ENCODE measurements around the gene PADI1.

PADI1 gene

DNA sequence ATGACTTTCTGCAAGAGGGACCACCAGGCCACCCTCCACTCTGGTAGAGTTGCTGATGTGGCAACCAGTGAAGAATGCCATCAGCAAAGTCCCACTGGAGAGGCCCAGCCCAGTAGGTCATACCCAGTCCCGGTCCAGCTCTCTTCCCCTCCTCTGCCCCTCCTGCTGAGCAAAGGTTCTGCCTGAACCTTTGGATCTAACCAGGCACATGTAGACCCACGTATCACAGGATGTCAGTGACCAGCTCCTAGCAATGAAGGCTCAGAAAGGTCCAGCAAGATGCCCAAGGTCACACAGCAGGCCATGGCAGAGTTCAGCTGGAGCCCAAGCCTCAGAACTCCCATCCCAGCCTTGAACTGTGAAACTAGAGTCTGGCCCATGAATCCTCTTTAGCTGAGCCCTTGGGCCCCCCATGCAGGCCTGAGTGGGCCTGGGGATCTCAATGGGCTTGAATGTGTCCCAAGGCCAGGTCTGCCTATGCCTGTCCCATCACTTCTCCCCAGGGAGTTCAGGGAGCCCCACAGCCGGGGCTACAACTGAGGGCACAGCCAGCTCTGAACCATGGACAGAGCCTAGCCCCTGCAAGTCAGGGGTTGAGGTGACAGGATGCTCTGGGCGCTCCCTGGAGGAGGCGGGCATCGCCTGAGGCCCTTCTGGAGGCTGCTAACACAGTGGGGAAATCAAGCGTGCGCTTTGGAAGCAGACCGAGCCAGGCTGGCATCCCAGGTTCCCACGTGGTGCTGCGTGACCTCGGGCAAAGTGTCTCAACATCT lies 21.4 kb upstream of the PADI1 start:
- no peak for DNase-seq (ENCODE audit: low read depth)

DNA sequence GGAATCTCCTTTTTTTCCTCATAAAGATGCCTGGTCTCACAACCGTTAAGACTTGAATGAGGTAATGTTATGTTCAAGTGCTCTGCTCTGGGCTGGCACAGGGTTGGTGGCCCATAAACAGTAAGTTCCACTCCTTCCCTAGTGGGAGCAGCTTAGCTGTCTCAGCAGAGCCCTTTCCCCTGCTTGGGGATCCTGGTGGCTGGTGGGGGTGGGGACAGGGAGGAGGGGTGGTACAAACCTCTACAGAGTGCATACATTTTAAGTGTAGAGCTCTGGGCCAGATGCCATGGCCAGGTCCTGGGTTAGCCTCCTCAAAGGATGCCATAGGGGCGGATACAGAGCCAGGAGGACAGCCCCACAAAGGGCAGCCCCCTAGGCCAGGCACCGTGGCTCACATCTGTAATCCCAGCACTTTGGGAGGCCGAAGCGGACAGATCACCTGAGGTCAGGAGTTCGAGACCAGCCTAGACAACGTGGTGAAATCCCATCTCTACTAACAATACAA lies 20.7 kb upstream of the PADI1 start:
- no peak for DNase-seq (ENCODE audit: low read depth)

DNA sequence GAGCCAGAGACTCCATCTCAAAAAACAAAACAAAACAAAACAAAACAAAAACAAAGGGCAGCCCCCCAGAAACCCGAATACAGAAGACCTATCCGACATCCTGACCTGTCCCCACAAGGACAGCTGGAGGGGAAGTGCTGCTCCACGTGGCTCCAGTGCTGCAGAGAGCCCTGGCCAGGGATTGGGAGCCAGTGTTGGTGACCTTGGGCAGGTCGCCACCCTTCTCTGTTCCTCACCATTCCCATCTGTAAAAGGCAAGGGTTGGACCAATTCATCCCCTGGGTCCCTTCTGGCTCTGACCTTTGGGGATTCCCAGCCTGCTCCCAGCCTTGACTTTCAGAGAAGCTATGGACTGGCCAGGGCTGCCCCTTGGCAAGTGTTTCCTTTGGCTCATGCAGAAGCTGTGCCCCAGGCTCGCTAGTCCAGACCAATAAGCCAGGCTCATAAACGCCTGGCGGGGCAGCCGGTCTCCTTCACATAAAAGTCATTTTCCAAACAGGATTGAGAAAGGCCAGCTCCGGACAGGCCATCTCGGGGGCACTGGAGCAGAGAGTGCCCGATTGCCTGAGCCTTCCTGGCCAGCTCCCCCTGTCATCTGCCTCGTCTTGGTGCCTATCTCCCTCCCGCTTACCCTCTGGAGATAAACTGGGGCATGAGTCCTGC lies 20.0 kb upstream of the PADI1 start:
- DNase-seq (ENCODE audit: low read depth), result no peak

DNA sequence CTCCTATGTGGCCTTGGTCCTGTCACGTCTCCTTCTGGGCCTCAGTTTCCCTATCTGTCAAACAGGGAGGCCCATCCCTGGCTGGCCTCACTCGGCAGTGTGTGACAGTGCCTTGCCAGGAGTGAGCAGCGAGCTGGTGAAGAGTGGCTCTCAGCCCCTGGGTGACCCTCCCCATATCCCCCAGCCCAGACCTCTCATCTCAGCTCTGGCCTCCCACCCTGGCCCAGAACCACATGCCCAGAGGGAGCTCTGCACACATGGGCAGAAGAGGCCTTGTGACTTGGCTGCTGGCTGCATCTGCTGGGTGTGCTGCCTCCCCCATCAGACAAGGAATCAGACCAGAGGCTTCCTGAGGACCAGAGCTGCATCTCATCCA lies 19.5 kb upstream of the PADI1 start:
- no peak for DNase-seq (ENCODE audit: low read depth)

DNA sequence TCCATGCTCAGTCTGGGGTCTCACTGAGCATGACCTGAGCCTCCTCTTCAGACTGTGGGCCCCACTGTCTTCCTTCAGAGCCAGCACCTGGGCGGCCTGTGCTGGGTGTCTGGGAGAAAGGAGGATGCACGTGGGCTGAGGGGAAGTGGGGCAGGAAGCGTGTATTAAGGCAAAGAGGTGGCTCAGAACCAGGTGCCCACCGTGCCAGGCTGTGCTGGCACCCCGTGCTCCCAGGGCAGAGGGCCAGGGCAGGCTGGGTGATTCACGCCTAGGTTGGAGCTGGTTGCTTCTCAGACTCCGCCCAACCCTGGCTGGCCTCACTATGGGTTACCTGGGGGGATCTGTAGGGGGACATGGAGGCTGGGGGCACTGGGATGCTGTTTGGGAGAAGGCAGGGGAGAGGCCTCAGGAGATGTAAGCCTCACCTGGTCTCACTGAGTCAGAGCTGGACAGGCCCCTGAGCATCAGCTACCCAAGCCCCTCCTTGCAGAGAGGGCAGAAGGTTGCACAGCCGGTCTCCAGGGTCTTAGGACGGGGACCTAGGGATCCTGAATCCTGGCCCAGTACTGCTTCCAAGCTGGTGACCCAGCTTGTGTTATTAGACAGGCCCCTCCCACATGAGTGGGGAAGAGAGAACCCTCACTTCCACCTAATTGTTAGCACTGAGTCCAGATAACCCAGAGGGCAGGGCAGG lies 18.6 kb upstream of the PADI1 start:
- no peak for DNase-seq (ENCODE audit: low read depth)

DNA sequence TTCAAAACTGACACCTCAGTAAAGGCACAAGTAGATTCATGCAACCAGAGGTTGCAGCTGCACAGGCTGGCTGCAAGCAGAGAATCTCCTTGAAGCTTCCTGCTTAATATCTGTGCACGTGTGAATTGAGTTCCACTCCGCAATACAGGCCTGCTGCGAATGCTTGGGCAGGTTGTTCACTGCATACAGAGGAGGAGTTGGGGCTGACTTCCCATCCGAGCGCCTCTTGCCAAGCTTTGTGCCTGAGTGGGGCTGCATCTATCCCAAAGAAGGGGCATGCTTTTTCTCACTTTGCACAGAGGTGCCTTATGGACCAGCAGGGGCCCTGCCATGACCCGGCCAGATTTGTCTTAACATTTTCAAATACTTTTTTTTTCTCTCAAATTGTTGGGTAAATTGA lies 17.9 kb upstream of the PADI1 start:
- no peak for DNase-seq (ENCODE audit: low read depth)

DNA sequence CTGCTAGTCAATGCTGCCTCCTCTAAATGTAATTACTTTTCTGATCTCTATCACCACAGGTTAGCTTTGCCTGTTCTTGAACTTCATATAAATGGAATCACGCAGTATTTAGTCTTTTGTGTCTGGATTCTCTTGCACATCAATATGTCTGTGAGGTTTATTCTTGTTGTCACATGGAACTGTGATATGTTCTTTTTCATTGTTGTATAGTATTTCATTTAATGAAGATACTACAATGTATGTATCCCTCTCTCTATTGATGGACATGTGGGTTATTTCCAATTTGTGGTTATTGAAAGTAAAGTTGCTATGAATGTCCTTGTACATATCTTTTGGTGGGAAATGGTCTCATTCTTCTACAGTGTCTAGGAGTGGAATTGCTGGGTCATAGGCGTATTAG lies 16.7 kb upstream of the PADI1 start:
- DNase-seq (ENCODE audit: low read depth), result no peak

DNA sequence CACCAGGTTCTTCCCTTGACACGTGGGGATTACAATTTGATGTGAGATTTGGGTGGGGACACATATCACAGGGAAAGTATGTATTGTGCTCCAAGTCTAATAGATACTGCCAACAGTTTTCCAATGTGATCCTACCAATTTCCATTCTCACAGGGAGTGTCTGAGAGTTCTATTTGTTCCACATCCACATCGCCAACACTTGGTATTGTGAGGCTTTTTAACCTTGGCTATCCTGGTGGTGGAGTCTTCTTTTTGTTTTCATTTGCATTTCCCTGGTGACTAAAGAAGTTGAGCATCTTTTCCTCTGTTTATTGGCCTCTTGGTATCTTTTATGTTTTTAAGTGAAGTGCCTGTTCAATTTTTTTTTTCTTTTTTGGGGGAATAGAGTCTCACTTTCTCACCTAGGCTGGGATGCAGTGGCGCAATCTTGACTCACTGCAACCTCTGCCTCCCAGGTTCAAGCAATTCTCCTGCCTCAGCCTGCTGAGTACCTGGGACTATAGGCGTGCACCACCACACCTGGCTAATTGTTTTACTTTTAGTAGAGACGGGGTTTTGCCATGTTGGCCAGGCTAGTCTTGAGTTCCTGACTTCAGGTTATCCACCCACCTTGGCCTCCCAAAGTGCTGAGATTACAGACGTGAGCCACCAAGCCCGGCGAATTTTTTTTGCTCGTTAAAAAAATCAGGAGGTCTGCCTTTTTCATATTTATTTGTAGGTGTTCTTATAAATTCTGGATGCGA lies 15.9 kb upstream of the PADI1 start:
- DNase-seq (ENCODE audit: low read depth), result no peak

DNA sequence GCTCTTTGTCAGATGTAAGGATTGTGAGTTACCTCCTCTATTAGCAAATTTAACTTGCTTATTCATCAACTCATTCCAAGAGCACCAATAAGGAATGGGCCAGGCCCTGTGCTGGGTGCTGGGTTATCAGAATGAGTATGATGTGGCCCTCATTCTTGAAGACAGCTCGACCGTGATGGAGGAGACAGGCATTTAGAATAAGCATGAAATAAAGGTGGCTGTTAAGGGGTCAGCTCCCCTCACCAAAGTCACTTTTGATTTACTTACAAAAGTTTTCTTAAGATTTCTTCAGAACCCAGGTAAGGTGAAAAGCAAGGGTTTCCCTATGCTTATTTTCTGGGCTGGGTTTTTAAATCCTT lies 15.3 kb upstream of the PADI1 start:
- DNase-seq (ENCODE audit: low read depth), result no peak

DNA sequence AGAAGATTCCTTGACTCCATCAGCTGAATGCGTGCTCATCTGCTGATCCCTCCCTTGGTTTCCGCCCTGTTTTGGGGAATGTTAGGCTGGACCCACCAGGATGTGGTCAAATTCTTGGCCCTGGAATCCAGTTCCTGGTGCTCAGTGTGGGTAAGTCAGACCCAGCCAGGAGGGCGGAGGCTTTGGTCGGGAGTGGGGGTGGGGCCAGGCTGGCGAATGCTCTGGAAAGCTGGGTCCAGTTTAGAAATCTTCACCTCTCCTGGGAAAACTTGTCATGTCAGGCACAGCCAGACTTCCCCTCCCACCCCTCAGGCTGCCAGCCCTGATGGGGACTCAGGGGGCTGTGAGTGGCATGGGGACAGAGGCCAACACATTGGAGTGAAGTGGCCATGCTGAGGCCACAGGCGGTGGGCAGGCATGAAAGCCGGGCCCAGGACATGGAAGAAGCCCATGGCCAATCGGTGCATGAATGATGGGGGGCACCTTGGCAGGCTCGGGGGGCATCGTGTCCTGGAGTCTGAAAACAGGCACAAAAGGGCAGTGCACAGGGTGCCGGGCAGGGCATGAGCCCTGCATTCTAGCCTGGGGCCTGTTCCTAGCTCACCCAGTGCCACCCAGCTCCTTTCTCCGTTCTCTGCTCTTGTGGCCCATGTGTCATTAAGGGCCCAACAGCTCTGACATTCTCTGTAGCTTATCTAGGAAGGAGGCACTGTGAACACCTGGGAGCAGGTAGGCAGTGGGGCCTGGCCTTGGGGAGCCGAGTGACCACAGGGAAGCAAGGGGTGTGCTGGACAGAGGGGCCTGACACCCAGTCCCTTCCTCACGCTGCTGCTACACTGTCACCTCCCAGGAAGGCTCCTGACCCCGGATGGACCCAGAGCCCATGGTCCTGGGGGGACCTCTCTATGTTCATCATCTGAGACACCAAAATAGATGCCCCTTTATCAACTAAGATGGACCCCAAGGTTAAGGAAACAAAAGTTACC lies 14.6 kb upstream of the PADI1 start:
- no peak for DNase-seq (ENCODE audit: low read depth)

DNA sequence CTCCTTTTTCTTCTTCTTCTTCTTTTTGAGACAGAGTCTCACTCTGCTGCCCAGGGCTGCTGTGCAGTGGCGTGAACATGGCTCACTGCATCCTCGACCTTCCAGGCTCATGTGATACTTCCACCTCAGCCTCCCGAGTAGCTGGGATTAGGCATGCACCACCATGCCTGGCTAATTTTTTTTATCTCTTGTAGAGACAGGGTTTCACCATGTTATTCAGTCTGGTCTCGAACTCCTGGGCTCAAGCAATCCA lies 13.0 kb upstream of the PADI1 start:
- DNase-seq (ENCODE audit: low read depth), result no peak

DNA sequence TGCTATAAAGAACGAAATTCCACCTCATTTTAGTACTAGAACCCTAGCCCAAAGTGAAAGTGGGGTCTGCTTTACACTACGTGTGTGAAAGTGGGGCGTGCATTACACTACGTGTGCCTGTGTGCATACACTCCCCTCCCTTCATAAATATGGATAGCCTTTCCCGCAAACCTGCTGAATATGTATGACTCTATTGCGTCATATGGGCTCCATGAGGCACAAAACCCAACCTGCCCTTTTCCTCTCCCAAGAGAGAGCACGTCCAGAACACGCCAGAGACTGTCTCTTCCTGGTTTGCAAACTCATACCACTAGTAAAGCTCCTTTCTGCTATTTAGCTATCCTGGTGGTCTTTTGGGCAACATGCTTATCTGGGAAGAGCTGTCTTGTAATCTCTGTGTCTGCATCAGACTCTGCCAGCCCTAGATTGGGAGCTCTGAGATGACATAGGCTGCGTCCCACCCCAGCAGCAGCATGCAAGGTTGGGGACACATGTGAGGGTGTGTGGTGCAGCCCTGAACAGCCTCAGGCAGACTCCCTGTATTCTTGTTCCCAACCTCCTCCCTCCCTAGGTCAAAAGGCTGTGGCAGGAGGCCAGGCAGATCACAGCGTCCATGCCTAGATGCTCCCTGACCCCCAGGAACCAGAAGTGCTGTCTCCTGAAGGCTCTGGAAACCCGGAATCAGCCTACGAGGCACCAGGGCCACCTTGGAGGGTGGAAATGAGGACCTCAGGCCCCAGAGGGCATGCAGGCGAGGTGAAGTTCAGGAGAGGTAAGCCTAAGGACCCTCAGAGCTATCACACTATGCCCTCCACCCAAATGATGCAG lies 12.3 kb upstream of the PADI1 start:
- no peak for DNase-seq (ENCODE audit: low read depth)

DNA sequence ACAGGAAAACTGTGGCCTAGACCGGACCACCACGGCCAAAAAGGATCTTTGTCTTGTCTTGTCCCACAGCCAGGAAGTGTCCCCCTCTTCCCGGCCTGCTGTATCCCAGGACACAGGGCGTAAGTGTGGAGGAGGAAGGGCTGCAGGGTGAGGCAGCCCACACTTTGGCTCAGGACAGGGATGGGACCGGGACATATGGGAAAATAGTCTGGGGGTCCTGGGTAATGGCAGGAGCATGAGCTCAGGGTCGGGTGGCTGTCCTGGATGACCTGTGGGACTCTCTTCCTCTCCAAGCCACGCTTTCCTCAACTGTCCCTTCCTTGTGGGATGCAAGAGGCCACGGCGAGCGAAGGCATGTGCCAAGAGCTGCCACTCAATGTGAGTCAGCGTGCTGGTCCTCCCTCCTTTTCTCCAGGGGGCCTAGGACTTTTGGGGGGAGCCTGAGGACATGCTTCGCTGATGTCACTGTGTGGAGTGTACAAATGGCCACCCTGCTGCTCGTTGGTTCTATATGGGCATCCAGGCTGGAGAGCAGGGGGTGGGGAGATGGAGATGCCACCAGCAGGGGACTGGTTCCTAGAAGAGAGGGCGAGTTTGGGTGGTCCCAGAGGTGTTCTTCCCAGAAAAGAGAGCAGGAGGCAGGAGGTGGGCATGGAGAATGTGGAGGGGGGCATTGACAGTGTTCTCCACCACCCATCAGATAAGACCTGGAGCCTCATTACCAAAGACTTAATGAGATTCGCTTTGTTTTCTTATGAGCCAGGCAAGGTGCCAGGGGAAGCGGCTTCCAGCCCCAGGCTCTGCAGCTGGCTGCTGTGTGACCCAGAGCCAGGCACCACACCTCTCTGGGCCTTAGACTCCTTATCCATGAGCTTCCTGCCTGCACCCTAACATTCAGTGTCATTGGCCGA lies 11.5 kb upstream of the PADI1 start:
- DNase-seq (ENCODE audit: low read depth), result no peak

DNA sequence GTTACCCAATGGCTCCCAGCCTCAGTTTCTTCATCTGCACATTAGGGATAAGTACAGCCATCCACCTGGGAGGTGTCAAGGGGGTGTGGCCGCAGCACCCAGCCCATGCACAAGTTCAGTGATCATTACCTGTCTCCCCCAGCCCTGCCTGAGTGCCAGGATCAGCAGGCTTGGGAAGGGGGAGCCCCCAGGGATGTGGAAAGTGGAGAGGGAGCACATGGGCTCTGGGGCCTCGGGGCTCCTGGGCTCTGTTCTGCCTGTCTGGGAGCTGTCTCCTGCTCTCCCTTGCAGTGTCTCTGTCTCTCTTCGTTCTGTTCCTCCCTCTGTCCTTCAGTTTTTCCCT lies 10.8 kb upstream of the PADI1 start:
- DNase-seq (ENCODE audit: low read depth), result no peak

DNA sequence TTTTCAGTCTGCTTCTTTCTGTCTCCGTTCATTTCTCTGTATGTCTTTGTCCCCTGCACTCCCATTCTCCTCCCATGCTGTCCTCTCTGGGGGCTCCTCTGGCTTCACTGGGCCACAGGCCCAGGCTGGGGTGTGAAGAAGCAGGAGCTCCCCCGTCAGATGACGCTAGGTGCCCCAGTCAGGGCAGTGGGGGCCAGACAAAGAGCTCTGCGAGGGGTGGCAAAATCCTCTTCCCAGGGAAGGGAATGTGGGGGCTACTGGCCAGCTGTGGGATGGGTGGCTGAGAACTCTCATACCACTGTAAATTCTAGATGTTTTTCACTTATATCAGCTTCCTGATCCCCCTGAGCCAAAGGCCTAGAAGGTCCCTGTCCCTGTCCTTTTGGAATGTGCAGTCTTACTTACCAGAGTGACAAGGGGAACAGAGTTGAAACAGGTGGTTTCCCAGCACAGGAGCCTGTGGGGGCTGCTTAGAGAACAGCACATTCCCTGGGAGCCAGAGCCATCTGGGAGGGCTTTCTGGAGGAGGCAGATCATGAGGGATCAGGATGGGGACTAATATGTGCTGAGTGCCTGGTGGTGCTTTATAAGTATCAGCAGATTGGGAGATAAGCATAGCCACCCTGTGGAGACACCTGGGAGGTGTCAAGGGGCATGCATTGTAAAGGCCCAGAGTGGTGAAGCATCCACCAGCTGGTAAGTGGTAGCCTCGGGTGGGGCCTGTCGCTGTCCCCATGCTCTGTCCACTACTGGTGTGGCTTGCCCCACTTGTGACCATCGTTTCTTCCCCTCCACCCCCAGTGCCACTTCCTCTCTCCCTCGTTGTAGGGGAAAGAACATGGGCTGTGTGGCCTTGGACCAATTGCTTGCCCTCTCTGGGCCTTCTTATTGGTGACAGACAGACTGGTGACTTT lies 10.1 kb upstream of the PADI1 start:
- DNase-seq (ENCODE audit: low read depth), result no peak

DNA sequence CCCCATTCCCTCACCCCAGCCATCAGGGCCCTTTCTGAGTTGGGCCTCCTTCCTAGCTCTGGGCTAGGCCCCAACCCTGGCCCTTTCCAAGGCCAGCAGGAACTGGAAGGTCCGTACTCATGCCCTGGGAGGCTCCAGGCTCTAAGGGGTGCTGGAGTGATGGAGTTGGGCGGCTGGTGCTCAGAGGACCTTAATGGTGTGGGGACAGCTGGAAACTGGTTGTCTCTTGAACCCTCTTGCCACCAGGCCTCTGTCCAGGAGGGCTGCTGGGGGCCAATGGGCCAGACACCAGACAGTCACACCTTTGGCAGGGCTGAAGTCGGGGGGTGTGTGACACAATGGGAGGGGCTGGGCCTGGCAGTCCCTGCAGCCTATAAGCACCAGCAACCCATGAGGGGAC lies 9.2 kb upstream of the PADI1 start:
- DNase-seq (ENCODE audit: low read depth), result no peak

DNA sequence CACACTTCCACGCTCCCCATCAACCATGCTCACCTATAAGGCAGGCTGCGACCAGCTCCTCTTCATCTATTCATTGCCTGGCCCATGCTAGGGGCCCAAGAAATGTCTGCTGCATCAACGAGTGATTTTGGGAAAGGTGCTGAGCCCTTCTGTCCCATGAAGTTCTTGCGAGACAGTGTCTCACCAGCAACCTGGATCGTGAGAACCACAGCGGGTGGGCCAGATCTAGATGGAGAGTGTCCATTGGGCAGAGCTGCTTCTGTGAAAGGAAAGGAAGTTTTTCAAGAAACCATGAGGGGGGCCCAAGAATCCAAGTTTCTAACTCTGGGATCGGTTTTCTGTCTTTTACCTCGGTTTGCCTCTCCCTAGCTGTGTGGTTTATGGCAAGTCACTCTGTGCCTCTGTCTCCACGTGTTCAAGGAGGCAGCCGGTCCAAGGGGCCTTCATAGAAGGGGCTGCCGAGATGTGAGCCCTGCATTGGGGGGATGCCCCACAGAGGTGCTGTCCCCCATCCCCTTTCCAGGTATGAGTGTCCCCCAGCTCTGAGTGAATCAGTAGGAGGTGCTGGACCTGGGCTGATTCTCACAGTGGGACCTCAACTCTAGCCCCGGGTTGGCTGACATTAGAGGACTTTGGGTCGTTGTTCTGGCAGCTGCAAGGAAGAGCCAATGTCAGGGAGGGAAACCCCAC lies 8.3 kb upstream of the PADI1 start:
- no peak for DNase-seq (ENCODE audit: low read depth)

DNA sequence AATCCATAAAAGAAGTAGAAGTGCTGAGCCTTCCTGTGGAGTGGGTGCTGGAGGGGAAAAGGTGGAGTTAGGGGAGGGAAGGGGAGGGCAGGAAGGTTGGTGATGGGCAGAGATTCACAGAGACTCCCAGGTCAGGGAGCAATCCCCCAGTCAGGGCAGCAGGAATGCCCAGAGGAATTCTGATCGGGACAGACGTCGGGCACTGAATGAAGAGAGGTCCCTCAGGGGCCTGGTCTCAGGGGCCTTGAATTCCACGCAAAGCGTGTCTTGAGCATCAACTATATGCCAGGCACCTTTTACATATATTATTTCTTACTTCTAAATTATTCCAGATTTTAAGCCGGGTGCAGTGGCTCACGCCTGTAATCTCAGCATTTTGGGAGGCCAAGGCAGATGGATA lies 7.2 kb upstream of the PADI1 start:
- no peak for DNase-seq (ENCODE audit: low read depth)
